ENCODE data around the gene SGK1. TPM values are rescaled to one million over a fixed set of nuclear protein-coding genes. Genes with fewer than 3 reads are reported as not detected.

The SGK1 gene
- total RNA-seq, 2 experiments from 2014 or later = 117 to 120 TPM

- no peak for DNase-seq
- no peaks in the 10 kb centered on the region for H3K27me3 ChIP-seq (ENCODE audit: control insufficient read depth in 1 of 2, insufficient read depth in 2 of 2, low read length in 2 of 2)
- intact Hi-C loops (cut with DNase I, micrococcal nuclease) = no loop called here
- Mint-ChIP-seq H3K9me3 (peaks cover 5% of the 10 kb centered on the region), H3K4me3 (no peak overlapping the region), H3K4me1 (ENCODE audit: low read depth) (no peaks in the 10 kb centered on the region), H3K27me3 (no peaks in the 10 kb centered on the region), H3K36me3 (ENCODE audit: low read depth) (peaks cover 4% of the 10 kb centered on the region), H3K27ac (no peak overlapping the region)
- ChIA-PET CTCF (no interaction called here), POLR2A (no interaction called here)
- no peaks in the 10 kb centered on the region for H3K36me3 ChIP-seq (ENCODE audit: insufficient read depth, low read length)
- H3K4me1 ChIP-seq (ENCODE audit: insufficient read depth, low read length) = no peaks in the 10 kb centered on the region
- H3K27ac ChIP-seq (ENCODE audit: low read depth in 1 of 2, low read length in 2 of 2) = no peak overlapping the region
- ATAC-seq (ENCODE audit: poor library complexity) = no peak
- peaks cover 0 to 8% of the 10 kb centered on the region in 2 experiments for H3K9me3 ChIP-seq (ENCODE audit: control insufficient read depth in 1 of 2, insufficient read depth in 1 of 2, low read length in 2 of 2)
- TF ChIP-seq CTCF (IDR thresholded peaks at IDR 0.05) = no peak
- H3K4me3 ChIP-seq (ENCODE audit: low read length) = no peak overlapping the region
Observed at GRCh38 chr6:134204031-134204430, 113.9 kb downstream of the SGK1 start.

GRCh38 chr6:134201716-134202115, 116.2 kb downstream of the SGK1 start:
- peaks cover 5% of the 10 kb centered on the region for H3K9me3 Mint-ChIP-seq
- Histone ChIP-seq H3K9me3 (ENCODE audit: control insufficient read depth in 1 of 2, insufficient read depth in 1 of 2, low read length in 2 of 2) (peaks cover 0 to 8% of the 10 kb centered on the region in 2 experiments), H3K36me3 (ENCODE audit: insufficient read depth, low read length) (no peaks in the 10 kb centered on the region), H3K27me3 (ENCODE audit: control insufficient read depth in 1 of 2, insufficient read depth in 2 of 2, low read length in 2 of 2) (no peaks in the 10 kb centered on the region), H3K4me3 (ENCODE audit: low read length) (no peak overlapping the region), H3K27ac (ENCODE audit: low read depth in 1 of 2, low read length in 2 of 2) (no peak overlapping the region), H3K4me1 (ENCODE audit: insufficient read depth, low read length) (peaks cover 4% of the 10 kb centered on the region)
- DNase-seq (no peak), ATAC-seq (ENCODE audit: poor library complexity) (no peak)
- no peak for TF ChIP-seq CTCF (IDR thresholded peaks at IDR 0.05)
- ChIA-PET CTCF (no interaction called here), POLR2A (no interaction called here)
- no peak overlapping the region for H3K27ac Mint-ChIP-seq
- no peaks in the 10 kb centered on the region for H3K27me3 Mint-ChIP-seq
- H3K4me1 Mint-ChIP-seq (ENCODE audit: low read depth) = peaks cover 5% of the 10 kb centered on the region
- H3K36me3 Mint-ChIP-seq (ENCODE audit: low read depth) = peaks cover 4% of the 10 kb centered on the region
- H3K4me3 Mint-ChIP-seq = no peak overlapping the region
- intact Hi-C loops (cut with DNase I, micrococcal nuclease) = no loop called here

GRCh38 chr6:134199848-134200606, 117.9 kb downstream of the SGK1 start:
- CTCF ChIA-PET = no interaction called here

More at GRCh38 chr6:134199848-134200606, 117.9 kb downstream of the SGK1 start:
- DNase-seq (no peak), ATAC-seq (ENCODE audit: poor library complexity) (no peak)
- H3K9me3 ChIP-seq (ENCODE audit: control insufficient read depth in 1 of 2, insufficient read depth in 1 of 2, low read length in 2 of 2) = peaks cover 0 to 8% of the 10 kb centered on the region in 2 experiments
- no peak overlapping the region for H3K27ac ChIP-seq (ENCODE audit: low read depth in 1 of 2, low read length in 2 of 2)
- Mint-ChIP-seq H3K4me1 (ENCODE audit: low read depth) (peaks cover 8% of the 10 kb centered on the region), H3K36me3 (ENCODE audit: low read depth) (peaks cover 3% of the 10 kb centered on the region), H3K27me3 (no peaks in the 10 kb centered on the region), H3K9me3 (peaks cover 5% of the 10 kb centered on the region), H3K27ac (no peak overlapping the region), H3K4me3 (no peak overlapping the region)
- no peaks in the 10 kb centered on the region for H3K36me3 ChIP-seq (ENCODE audit: insufficient read depth, low read length)
- H3K4me3 ChIP-seq (ENCODE audit: low read length) = no peak overlapping the region
- intact Hi-C loops (cut with DNase I, micrococcal nuclease) = no loop called here
- no peak for TF ChIP-seq CTCF (IDR thresholded peaks at IDR 0.05)
- H3K4me1 ChIP-seq (ENCODE audit: insufficient read depth, low read length) = peaks cover 8% of the 10 kb centered on the region
- POLR2A ChIA-PET = no interaction called here
- H3K27me3 ChIP-seq (ENCODE audit: control insufficient read depth in 1 of 2, insufficient read depth in 2 of 2, low read length in 2 of 2) = no peaks in the 10 kb centered on the region

All from CD4-positive, alpha-beta T cell (primary cell).